ENCODE data around the gene DMAC2.

DMAC2 gene

GRCh38 chr19:41462497-41462896 is 22.8 kb upstream of the DMAC2 start:
- H3F3A ChIP-seq (ENCODE audit: low read depth) = no peaks in the 10 kb centered on the region
- H4K20me1 ChIP-seq (ENCODE audit: insufficient read depth, low read length, poor library complexity, severe bottlenecking) = no peaks in the 10 kb centered on the region
- no peak overlapping the region for H3K4me2 ChIP-seq (ENCODE audit: low read depth, low read length, poor library complexity, severe bottlenecking)
- no peak overlapping the region for H3K4me3 ChIP-seq (ENCODE audit: low read length, poor library complexity, severe bottlenecking)
- H3K4me1 ChIP-seq (ENCODE audit: insufficient read depth, low read length, poor library complexity, severe bottlenecking) = no peaks in the 10 kb centered on the region
- no peaks in the 10 kb centered on the region for H3K9me2 ChIP-seq (replicated peaks; ENCODE audit: low read depth, low read length)
- no peaks in the 10 kb centered on the region for H3K79me2 ChIP-seq (ENCODE audit: insufficient read depth, low read length)
- TF ChIP-seq CTCF (conservative IDR thresholded peaks at IDR 0.05; ENCODE audit: low read length) (no peak), EZH2phosphoT487 (IDR thresholded peaks at IDR 0.05; ENCODE audit: borderline replicate concordance) (no peak)
- no peaks in the 10 kb centered on the region for H3K36me3 ChIP-seq (ENCODE audit: insufficient read depth, low read length)
- no peak overlapping the region for H3K9ac ChIP-seq (ENCODE audit: low read depth, low read length, poor library complexity, severe bottlenecking)
- H2AFZ ChIP-seq (ENCODE audit: low read length) = no peak overlapping the region
- no peaks in the 10 kb centered on the region for H3K9me3 ChIP-seq (ENCODE audit: insufficient read depth, low read depth, low read length)
- no peaks in the 10 kb centered on the region for H3K27me3 ChIP-seq (ENCODE audit: insufficient read depth, low read length, poor library complexity, severe bottlenecking)

- Histone ChIP-seq H3F3A (ENCODE audit: low read depth) (no peaks in the 10 kb centered on the region), H3K27me3 (ENCODE audit: insufficient read depth, low read length, poor library complexity, severe bottlenecking) (no peaks in the 10 kb centered on the region), H4K20me1 (ENCODE audit: insufficient read depth, low read length, poor library complexity, severe bottlenecking) (no peaks in the 10 kb centered on the region), H2AFZ (ENCODE audit: low read length) (no peak overlapping the region), H3K9me2 (replicated peaks; ENCODE audit: low read depth, low read length) (no peaks in the 10 kb centered on the region), H3K79me2 (ENCODE audit: insufficient read depth, low read length) (no peaks in the 10 kb centered on the region), H3K4me2 (ENCODE audit: low read depth, low read length, poor library complexity, severe bottlenecking) (no peak overlapping the region), H3K4me1 (ENCODE audit: insufficient read depth, low read length, poor library complexity, severe bottlenecking) (no peaks in the 10 kb centered on the region), H3K9me3 (ENCODE audit: insufficient read depth, low read depth, low read length) (no peaks in the 10 kb centered on the region), H3K4me3 (ENCODE audit: low read length, poor library complexity, severe bottlenecking) (no peak overlapping the region), H3K36me3 (ENCODE audit: insufficient read depth, low read length) (no peaks in the 10 kb centered on the region), H3K9ac (ENCODE audit: low read depth, low read length, poor library complexity, severe bottlenecking) (no peak overlapping the region)
- no peak for TF ChIP-seq CTCF (conservative IDR thresholded peaks at IDR 0.05; ENCODE audit: low read length)
- TF ChIP-seq EZH2phosphoT487 (IDR thresholded peaks at IDR 0.05; ENCODE audit: borderline replicate concordance) = no peak
Observed at GRCh38 chr19:41457241-41457640, 17.5 kb upstream of the DMAC2 start.

- no peaks in the 10 kb centered on the region for H3K79me2 ChIP-seq (ENCODE audit: insufficient read depth, low read length)
- H2AFZ ChIP-seq (ENCODE audit: low read length) = no peak overlapping the region
- no peak for TF ChIP-seq EZH2phosphoT487 (IDR thresholded peaks at IDR 0.05; ENCODE audit: borderline replicate concordance)
- TF ChIP-seq CTCF (conservative IDR thresholded peaks at IDR 0.05; ENCODE audit: low read length) = no peak
- no peaks in the 10 kb centered on the region for H3K36me3 ChIP-seq (ENCODE audit: insufficient read depth, low read length)
- no peaks in the 10 kb centered on the region for H3K4me1 ChIP-seq (ENCODE audit: insufficient read depth, low read length, poor library complexity, severe bottlenecking)
- no peak overlapping the region for H3K9ac ChIP-seq (ENCODE audit: low read depth, low read length, poor library complexity, severe bottlenecking)
- H3K9me3 ChIP-seq (ENCODE audit: insufficient read depth, low read depth, low read length) = no peaks in the 10 kb centered on the region
- no peaks in the 10 kb centered on the region for H3K9me2 ChIP-seq (replicated peaks; ENCODE audit: low read depth, low read length)
- H3K4me2 ChIP-seq (ENCODE audit: low read depth, low read length, poor library complexity, severe bottlenecking) = no peak overlapping the region
- no peaks in the 10 kb centered on the region for H4K20me1 ChIP-seq (ENCODE audit: insufficient read depth, low read length, poor library complexity, severe bottlenecking)
- H3K4me3 ChIP-seq (ENCODE audit: low read length, poor library complexity, severe bottlenecking) = no peak overlapping the region
- no peaks in the 10 kb centered on the region for H3F3A ChIP-seq (ENCODE audit: low read depth)
- no peaks in the 10 kb centered on the region for H3K27me3 ChIP-seq (ENCODE audit: insufficient read depth, low read length, poor library complexity, severe bottlenecking)
Observed at GRCh38 chr19:41456342-41456918, 16.7 kb upstream of the DMAC2 start.

Data from Loucy (cell line).